ENCODE data around the gene SLC35G3.
"Not testable (repeated sequence)": the region's sequence is repeated elsewhere in the genome, so short reads cannot be mapped to it uniquely, and the experiment has no call there.

SLC35G3 gene

DNA sequence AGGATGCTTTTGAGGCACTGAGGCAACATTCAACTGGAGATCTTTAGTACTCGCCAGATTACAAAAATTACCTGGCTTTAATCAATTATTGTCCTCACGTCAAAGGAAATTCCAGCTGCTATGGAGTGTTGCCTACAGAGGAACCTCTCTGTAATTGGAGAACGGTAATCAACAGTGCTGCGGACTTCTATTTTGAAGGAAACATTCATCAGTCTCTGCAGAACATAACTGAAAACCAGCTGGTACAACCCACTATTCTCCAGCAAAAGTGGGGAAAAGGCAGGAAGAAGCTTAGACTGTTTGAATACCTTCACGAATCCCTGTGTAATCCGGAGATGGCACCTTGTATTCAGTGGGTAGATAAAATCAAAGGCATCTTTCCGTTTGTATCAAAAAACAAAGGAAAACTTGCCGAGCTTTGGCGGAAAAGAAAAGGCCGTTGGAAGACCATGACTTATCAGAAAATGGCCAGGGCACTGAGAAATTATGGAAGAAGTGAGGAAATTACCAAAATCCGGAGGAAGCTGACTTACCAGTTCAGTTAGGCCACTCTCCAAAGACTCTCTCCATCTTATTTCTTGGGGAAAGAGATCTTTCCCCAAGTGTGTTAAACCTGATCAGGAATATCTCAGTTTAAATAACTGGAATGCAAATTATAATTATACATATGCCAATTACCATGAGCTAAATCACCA, 3.0 kb downstream of the SLC35G3 start:
- DNase-seq (ENCODE audit: low read depth, low spot score) = no peak
- H3K27ac ChIP-seq = no peak overlapping the region
- TF ChIP-seq POLR2AphosphoS5 (IDR thresholded peaks at IDR 0.05; ENCODE audit: borderline replicate concordance, low read depth, low read length) = no peak
- no peak for TF ChIP-seq EZH2 (IDR thresholded peaks at IDR 0.05)
- TF ChIP-seq FOXP2 (optimal IDR thresholded peaks at IDR 0.05; ENCODE audit: control extremely low read depth, extremely low read length, insufficient read depth) = no peak
- no peak overlapping the region for H3K4me3 ChIP-seq
- no peaks in the 10 kb centered on the region for H3K9me3 ChIP-seq (ENCODE audit: low read depth, low read length)
- H3K9ac ChIP-seq (ENCODE audit: insufficient read length) = no peak overlapping the region
- no peaks in the 10 kb centered on the region for H3K36me3 ChIP-seq (ENCODE audit: insufficient read depth, low read length)

DNA sequence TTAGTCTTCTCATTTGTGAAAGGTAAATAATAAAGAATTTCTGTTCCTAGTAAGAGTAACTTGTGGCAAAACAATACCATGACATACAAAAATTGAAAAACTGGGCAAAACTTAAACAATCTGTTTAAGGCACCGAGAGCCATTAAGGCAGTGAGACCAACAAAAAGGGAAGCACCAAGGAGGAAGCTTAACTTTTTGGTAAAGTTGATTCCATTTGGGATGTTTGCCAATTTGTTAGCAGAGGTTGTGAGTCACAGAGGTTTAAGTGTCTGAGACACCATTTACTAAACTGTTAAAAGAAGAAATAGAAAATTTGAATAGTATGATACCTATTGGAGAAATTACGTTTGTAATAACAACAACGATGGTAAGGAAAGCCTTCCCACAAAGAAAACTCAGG, 4.9 kb downstream of the SLC35G3 start:
- no peak for DNase-seq (ENCODE audit: low read depth, low spot score)

DNA sequence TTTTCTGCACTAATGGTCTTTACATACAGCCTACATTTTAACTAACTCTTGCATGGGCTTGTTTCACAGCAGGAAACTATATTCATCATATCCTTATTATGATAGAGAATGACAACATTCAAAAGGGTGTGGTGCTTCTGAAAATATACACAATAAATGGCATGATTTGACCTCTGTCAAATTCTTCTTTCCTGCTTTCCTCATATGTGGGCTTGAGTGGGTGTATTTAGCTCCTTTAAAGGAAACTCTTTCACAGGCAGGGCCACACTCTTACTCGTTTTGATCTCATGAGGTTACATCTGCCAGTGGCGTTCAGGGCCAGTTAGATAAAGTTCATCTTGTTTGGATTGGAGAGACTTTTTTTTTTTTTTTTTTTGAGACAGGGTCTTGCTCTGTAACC, 6.1 kb downstream of the SLC35G3 start:
- DNase-seq (ENCODE audit: low read depth, low spot score) = no peak
- TF ChIP-seq FOXP2 (optimal IDR thresholded peaks at IDR 0.05; ENCODE audit: control extremely low read depth, extremely low read length, insufficient read depth) = no peak
- no peak for TF ChIP-seq EZH2 (IDR thresholded peaks at IDR 0.05)
- no peak for TF ChIP-seq POLR2AphosphoS5 (IDR thresholded peaks at IDR 0.05; ENCODE audit: borderline replicate concordance, low read depth, low read length)
- no peaks in the 10 kb centered on the region for H3K36me3 ChIP-seq (ENCODE audit: insufficient read depth, low read length)

More for the DNA sequence above, 4.9 kb downstream of the SLC35G3 start:
- Histone ChIP-seq H3K9me3 (ENCODE audit: low read depth, low read length) (no peaks in the 10 kb centered on the region), H3K27ac (no peak overlapping the region), H3K9ac (ENCODE audit: insufficient read length) (no peak overlapping the region), H3K4me3 (no peak overlapping the region), H3K36me3 (ENCODE audit: insufficient read depth, low read length) (no peaks in the 10 kb centered on the region)
- TF ChIP-seq EZH2 (IDR thresholded peaks at IDR 0.05) = no peak
- no peak for TF ChIP-seq POLR2AphosphoS5 (IDR thresholded peaks at IDR 0.05; ENCODE audit: borderline replicate concordance, low read depth, low read length)
- TF ChIP-seq FOXP2 (optimal IDR thresholded peaks at IDR 0.05; ENCODE audit: control extremely low read depth, extremely low read length, insufficient read depth) = no peak

DNA sequence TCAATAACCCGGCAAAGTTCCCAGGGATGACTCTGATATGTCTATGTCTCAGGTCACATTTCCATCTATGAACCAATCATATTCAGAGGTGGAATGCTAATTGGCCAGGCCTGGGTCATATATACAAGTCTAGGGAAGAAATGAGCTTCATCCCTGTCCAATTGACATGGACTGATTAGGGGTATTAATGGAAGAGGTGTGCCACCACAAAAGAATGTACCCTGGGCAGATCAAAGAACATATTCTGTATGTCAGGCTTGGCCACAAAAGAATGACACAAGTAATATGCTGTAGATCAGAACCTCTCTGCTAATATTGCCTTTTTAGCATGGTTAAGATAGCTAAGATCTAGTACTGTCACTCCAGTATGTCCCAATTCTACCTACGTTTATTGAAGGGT, 6.7 kb downstream of the SLC35G3 start:
- H3K27ac ChIP-seq = no peak overlapping the region
- no peak overlapping the region for H3K4me3 ChIP-seq
- no peak overlapping the region for H3K9ac ChIP-seq (ENCODE audit: insufficient read length)
- no peaks in the 10 kb centered on the region for H3K9me3 ChIP-seq (ENCODE audit: low read depth, low read length)
- no peaks in the 10 kb centered on the region for H3K36me3 ChIP-seq (ENCODE audit: insufficient read depth, low read length)
- DNase-seq (ENCODE audit: low read depth, low spot score) = no peak
- no peak for TF ChIP-seq EZH2 (IDR thresholded peaks at IDR 0.05)
- TF ChIP-seq FOXP2 (optimal IDR thresholded peaks at IDR 0.05; ENCODE audit: control extremely low read depth, extremely low read length, insufficient read depth) = no peak
- no peak for TF ChIP-seq POLR2AphosphoS5 (IDR thresholded peaks at IDR 0.05; ENCODE audit: borderline replicate concordance, low read depth, low read length)

More for the DNA sequence above, 6.1 kb downstream of the SLC35G3 start:
- Histone ChIP-seq H3K9ac (ENCODE audit: insufficient read length) (no peak overlapping the region), H3K27ac (no peak overlapping the region), H3K9me3 (ENCODE audit: low read depth, low read length) (no peaks in the 10 kb centered on the region), H3K4me3 (no peak overlapping the region)

DNA sequence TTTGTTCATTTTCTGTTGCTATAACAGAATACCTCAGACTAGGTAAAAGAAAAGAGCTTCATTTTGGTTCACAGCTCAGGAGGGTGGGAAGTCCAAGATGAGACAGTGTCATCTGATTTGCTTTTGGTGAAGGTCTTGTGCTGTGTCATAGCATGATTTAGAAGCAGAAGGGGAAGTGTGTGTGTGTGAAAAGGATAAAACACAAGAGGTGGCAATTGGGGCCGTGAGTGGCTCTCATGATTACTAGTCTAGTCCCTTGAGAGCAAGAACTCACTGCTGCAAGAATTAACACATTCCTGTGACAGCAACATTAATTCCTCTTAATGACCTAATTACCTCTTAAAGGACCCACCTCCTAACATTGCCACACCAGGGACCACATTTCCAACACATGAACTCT, 8.3 kb downstream of the SLC35G3 start:
- no peak overlapping the region for H3K27ac ChIP-seq
- no peak for TF ChIP-seq FOXP2 (optimal IDR thresholded peaks at IDR 0.05; ENCODE audit: control extremely low read depth, extremely low read length, insufficient read depth)

DNA sequence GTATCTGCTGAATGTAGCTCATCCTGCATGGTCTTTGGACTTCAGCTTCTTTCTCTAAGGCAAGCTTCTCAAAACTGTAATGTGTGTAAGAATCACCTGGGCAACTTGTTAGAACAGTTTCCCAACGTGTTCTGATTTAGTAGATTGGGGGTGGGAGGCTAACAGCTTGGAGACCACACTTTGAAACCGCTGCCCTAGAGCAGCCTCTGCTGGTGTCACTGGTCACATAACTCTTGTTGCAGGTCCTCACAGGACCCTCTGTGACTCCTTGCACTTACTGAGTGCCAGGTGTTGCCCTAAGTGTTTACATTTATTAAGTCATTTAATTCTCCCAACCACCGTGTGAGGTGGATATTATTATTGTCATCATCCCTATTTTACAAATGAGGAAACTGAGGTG, 9.9 kb downstream of the SLC35G3 start:
- no peak for TF ChIP-seq EZH2 (IDR thresholded peaks at IDR 0.05)
- TF ChIP-seq POLR2AphosphoS5 (IDR thresholded peaks at IDR 0.05; ENCODE audit: borderline replicate concordance, low read depth, low read length) = no peak
- no peak for TF ChIP-seq FOXP2 (optimal IDR thresholded peaks at IDR 0.05; ENCODE audit: control extremely low read depth, extremely low read length, insufficient read depth)
- no peak for DNase-seq (ENCODE audit: low read depth, low spot score)
- no peak overlapping the region for H3K9ac ChIP-seq (ENCODE audit: insufficient read length)

More for the DNA sequence above, 8.3 kb downstream of the SLC35G3 start:
- Histone ChIP-seq H3K9ac (ENCODE audit: insufficient read length) (no peak overlapping the region), H3K9me3 (ENCODE audit: low read depth, low read length) (no peaks in the 10 kb centered on the region), H3K36me3 (ENCODE audit: insufficient read depth, low read length) (no peaks in the 10 kb centered on the region), H3K4me3 (no peak overlapping the region)
- no peak for DNase-seq (ENCODE audit: low read depth, low spot score)

DNA sequence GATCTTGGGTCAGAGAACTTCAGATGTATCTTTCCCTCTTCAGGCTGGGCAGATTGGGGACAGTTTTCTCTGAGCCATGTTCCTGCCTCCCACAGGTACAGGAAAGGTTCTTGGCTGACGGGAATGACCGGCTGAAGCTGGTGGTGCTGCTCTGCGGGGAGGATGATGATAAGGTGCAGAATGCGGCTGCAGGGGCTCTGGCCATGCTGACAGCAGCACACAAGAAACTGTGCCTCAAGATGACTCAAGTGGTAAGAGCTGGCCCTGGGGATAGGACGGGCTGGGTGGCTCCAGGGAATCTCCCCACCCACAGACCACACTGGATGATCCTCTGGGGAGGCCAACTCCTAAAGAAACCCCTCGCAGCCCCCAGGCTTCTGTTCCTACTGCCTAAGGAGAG, 10.9 kb downstream of the SLC35G3 start:
- Histone ChIP-seq H3K9me3 (ENCODE audit: low read depth, low read length) (no peaks in the 10 kb centered on the region), H3K9ac (ENCODE audit: insufficient read length) (no peak overlapping the region), H3K27ac (no peak overlapping the region), H3K4me3 (no peak overlapping the region), H3K36me3 (ENCODE audit: insufficient read depth, low read length) (no peaks in the 10 kb centered on the region)
- no peak for TF ChIP-seq POLR2AphosphoS5 (IDR thresholded peaks at IDR 0.05; ENCODE audit: borderline replicate concordance, low read depth, low read length)
- no peak for TF ChIP-seq FOXP2 (optimal IDR thresholded peaks at IDR 0.05; ENCODE audit: control extremely low read depth, extremely low read length, insufficient read depth)
- no peak for TF ChIP-seq EZH2 (IDR thresholded peaks at IDR 0.05)
- no peak for DNase-seq (ENCODE audit: low read depth, low spot score)

More for the DNA sequence above, 9.9 kb downstream of the SLC35G3 start:
- H3K4me3 ChIP-seq = no peak overlapping the region
- no peaks in the 10 kb centered on the region for H3K9me3 ChIP-seq (ENCODE audit: low read depth, low read length)
- H3K27ac ChIP-seq = no peak overlapping the region
- H3K36me3 ChIP-seq (ENCODE audit: insufficient read depth, low read length) = no peaks in the 10 kb centered on the region

DNA sequence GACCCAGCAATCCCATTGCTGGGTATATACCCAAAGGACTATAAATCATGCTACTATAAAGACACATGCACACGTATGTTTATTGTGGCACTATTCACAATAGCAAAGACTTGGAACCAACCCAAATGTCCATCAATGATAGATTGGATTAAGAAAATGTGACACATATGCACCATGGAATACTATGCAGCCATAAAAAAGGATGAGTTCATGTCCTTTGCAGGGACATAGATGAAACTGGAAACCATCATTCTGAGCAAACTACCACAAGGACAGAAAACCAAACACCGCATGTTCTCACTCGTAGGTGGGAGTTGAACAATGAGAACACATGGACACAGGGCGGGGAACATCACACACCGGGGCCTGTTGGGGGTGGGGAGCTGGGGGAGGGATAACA, 14.8 kb downstream of the SLC35G3 start:
- H3K36me3 ChIP-seq (ENCODE audit: insufficient read depth, low read length); H3K27ac ChIP-seq; H3K4me3 ChIP-seq; H3K9ac ChIP-seq (ENCODE audit: insufficient read length); H3K9me3 ChIP-seq (ENCODE audit: low read depth, low read length); DNase-seq (ENCODE audit: low read depth, low spot score): not testable (repeated sequence)

DNA sequence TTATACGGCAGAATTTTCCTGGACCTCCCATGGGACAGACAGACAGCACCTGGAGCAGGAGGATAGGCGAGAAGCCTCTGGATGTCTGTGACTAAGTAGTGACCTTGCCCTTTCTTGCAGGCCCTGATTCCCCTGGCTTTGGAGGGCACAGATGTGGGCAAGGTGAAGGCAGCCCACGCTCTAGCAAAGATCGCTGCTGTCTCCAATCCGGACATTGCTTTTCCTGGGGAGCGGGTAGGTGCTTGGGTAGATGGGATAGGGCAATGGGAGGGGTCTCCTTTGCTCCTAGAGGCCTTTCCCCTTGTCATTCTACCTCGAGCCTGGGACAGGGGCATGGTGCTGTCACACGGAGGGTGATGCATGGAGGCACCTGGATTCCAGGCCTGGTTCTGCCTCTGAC, 17.3 kb downstream of the SLC35G3 start:
- Histone ChIP-seq H3K4me3 (no peak overlapping the region), H3K9ac (ENCODE audit: insufficient read length) (no peak overlapping the region), H3K36me3 (ENCODE audit: insufficient read depth, low read length) (no peaks in the 10 kb centered on the region), H3K9me3 (ENCODE audit: low read depth, low read length) (no peaks in the 10 kb centered on the region), H3K27ac (no peak overlapping the region)
- DNase-seq (ENCODE audit: low read depth, low spot score) = no peak
- TF ChIP-seq EZH2 (IDR thresholded peaks at IDR 0.05) (no peak), POLR2AphosphoS5 (IDR thresholded peaks at IDR 0.05; ENCODE audit: borderline replicate concordance, low read depth, low read length) (no peak), FOXP2 (optimal IDR thresholded peaks at IDR 0.05; ENCODE audit: control extremely low read depth, extremely low read length, insufficient read depth) (no peak)
